ENCODE data around the gene PIP4K2A. TPM values are rescaled to one million over a fixed set of nuclear protein-coding genes. Genes with fewer than 3 reads are reported as not detected.

The PIP4K2A gene
- total RNA-seq, 1 donor from 2014 or later = 102 TPM

GRCh38 chr10:22545643-22546042 is 168.7 kb downstream of the PIP4K2A start:
- no peak overlapping the region for H3K4me3 Mint-ChIP-seq
- POLR2A ChIA-PET = no interaction called here
- H3K9me3 Mint-ChIP-seq = no peaks in the 10 kb centered on the region
- ATAC-seq (ENCODE audit: low read depth) (no peak), DNase-seq (no peak)
- H3K4me1 Mint-ChIP-seq = no peaks in the 10 kb centered on the region
- CTCF ChIA-PET = interaction anchor here (1.8 kb wide), 1 partner anchor 443 kb away, joined by 7 read pairs; no protein-coding TSS in a partner anchor
- TF ChIP-seq, protein P1, sequence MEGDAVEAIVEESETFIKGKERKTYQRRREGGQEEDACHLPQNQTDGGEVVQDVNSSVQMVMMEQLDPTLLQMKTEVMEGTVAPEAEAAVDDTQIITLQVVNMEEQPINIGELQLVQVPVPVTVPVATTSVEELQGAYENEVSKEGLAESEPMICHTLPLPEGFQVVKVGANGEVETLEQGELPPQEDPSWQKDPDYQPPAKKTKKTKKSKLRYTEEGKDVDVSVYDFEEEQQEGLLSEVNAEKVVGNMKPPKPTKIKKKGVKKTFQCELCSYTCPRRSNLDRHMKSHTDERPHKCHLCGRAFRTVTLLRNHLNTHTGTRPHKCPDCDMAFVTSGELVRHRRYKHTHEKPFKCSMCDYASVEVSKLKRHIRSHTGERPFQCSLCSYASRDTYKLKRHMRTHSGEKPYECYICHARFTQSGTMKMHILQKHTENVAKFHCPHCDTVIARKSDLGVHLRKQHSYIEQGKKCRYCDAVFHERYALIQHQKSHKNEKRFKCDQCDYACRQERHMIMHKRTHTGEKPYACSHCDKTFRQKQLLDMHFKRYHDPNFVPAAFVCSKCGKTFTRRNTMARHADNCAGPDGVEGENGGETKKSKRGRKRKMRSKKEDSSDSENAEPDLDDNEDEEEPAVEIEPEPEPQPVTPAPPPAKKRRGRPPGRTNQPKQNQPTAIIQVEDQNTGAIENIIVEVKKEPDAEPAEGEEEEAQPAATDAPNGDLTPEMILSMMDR (IDR thresholded peaks at IDR 0.05) = no peak
- H3K27me3 Mint-ChIP-seq = no peaks in the 10 kb centered on the region
- H3K36me3 Mint-ChIP-seq (ENCODE audit: low read depth) = peaks cover 83% of the 10 kb centered on the region
- no peak overlapping the region for H3K27ac Mint-ChIP-seq
- intact Hi-C loops (cut with micrococcal nuclease) = no loop called here

- TF ChIP-seq, protein P1 (IDR thresholded peaks at IDR 0.05) = no peak
- CTCF ChIA-PET = interaction anchor here (0.7 kb wide), 1 partner anchor 442 kb away, joined by 3 read pairs; no protein-coding TSS in a partner anchor
- ATAC-seq (ENCODE audit: low read depth) = no peak
Observed at GRCh38 chr10:22544325-22545068, 169.9 kb downstream of the PIP4K2A start.

GRCh38 chr10:22542773-22543172 is 171.6 kb downstream of the PIP4K2A start:
- Mint-ChIP-seq H3K4me1 (no peaks in the 10 kb centered on the region), H3K27me3 (no peaks in the 10 kb centered on the region), H3K9me3 (no peaks in the 10 kb centered on the region), H3K36me3 (ENCODE audit: low read depth) (peaks cover 88% of the 10 kb centered on the region), H3K27ac (no peak overlapping the region), H3K4me3 (no peak overlapping the region)
- intact Hi-C loops (cut with micrococcal nuclease) = no loop called here
- POLR2A ChIA-PET = no interaction called here
- DNase-seq = no peak
- CTCF ChIA-PET = no interaction called here
- no peak for ATAC-seq (ENCODE audit: low read depth)
- TF ChIP-seq, protein P1 (IDR thresholded peaks at IDR 0.05) = no peak

More at GRCh38 chr10:22544325-22545068, 169.9 kb downstream of the PIP4K2A start:
- Mint-ChIP-seq H3K4me3 (no peak overlapping the region), H3K4me1 (no peaks in the 10 kb centered on the region), H3K36me3 (ENCODE audit: low read depth) (peaks cover 86% of the 10 kb centered on the region), H3K27me3 (no peaks in the 10 kb centered on the region), H3K27ac (no peak overlapping the region), H3K9me3 (no peaks in the 10 kb centered on the region)
- intact Hi-C loops (cut with micrococcal nuclease) = no loop called here
- POLR2A ChIA-PET = no interaction called here
- no peak for DNase-seq

GRCh38 chr10:22541900-22542299 is 172.5 kb downstream of the PIP4K2A start:
- no peaks in the 10 kb centered on the region for H3K9me3 Mint-ChIP-seq
- peaks cover 88% of the 10 kb centered on the region for H3K36me3 Mint-ChIP-seq (ENCODE audit: low read depth)
- ChIA-PET POLR2A (no interaction called here), CTCF (interaction anchor here (1.1 kb wide), 1 partner anchor 9 kb away, joined by 3 read pairs; no protein-coding TSS in a partner anchor)
- intact Hi-C loops (cut with micrococcal nuclease) = no loop called here
- ATAC-seq (ENCODE audit: low read depth) (no peak), DNase-seq (no peak)
- no peaks in the 10 kb centered on the region for H3K4me1 Mint-ChIP-seq
- no peak overlapping the region for H3K4me3 Mint-ChIP-seq
- H3K27ac Mint-ChIP-seq = no peak overlapping the region
- TF ChIP-seq, protein P1 (IDR thresholded peaks at IDR 0.05) = no peak
- no peaks in the 10 kb centered on the region for H3K27me3 Mint-ChIP-seq

DNA sequence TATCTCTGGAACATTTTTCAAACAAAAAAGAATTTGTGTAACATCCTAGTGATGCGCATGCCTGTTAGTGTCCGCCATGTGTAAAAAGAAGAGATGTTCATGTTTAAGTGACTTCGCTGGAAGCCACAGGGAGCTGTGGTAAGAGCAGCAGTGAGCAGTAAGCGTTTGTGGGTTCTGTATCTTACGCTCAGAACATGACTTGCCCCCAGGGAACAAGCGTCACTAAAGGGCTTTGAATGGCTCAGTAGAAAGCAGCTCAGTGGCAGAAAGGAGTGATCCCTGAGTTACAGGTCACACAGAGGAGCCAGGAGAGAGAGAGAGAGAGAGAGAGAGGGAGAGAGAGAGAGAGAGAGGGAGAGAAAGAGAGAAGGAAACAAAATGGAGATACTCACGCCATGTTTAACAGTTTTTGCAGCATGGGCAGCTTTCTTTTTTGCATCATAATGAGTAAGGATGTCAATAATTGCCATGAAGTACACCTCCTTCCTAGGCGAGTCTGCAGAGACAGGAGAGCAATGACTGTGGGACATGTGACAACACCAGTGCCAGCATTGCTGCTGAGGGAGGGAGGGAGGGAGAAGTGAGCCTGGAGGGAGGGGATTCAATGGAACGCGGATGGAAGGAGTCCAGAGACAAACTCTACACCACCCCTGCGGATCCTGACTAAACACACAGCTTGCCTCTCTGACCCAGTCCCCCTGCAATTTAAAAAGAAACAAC is 174.6 kb downstream of the PIP4K2A start:
- intact Hi-C loops (cut with micrococcal nuclease) = no loop called here

More for the DNA sequence above, 174.6 kb downstream of the PIP4K2A start:
- Mint-ChIP-seq H3K4me3 (no peak overlapping the region), H3K36me3 (ENCODE audit: low read depth) (peaks cover 93% of the 10 kb centered on the region), H3K27ac (peak overlapping the region; percentile 44), H3K4me1 (no peaks in the 10 kb centered on the region), H3K27me3 (no peaks in the 10 kb centered on the region), H3K9me3 (no peaks in the 10 kb centered on the region)
- ChIA-PET POLR2A (interaction anchor here (1.5 kb wide), 1 partner anchor 103 kb away, joined by 3 read pairs; no protein-coding TSS in a partner anchor), CTCF (no interaction called here)
- DNase-seq (no peak), ATAC-seq (ENCODE audit: low read depth) (no peak)
- TF ChIP-seq, protein P1 (IDR thresholded peaks at IDR 0.05) = no peak
